ES-I3 (cell line): ENCODE measurements around the gene WNK2.
A peak's percentile ranks its signal among the peaks of the same experiment; 100 is the strongest.
"Not testable (repeated sequence)": the region's sequence is repeated elsewhere in the genome, so short reads cannot be mapped to it uniquely, and the experiment has no call there.

Experiments used
- H3K36me3 ChIP-seq: 2 replicates; pipeline ENCODE4 v1.6.1; 2013; ENCODE audit warnings: mild to moderate bottlenecking, low read length, control low read depth, moderate library complexity; ENCODE audit not compliant: insufficient read depth
- H3K4me1 ChIP-seq: 2 replicates; pipeline ENCODE4 v1.6.1; 2013; ENCODE audit warnings: mild to moderate bottlenecking, control low read depth, low read length; ENCODE audit not compliant: insufficient read depth
- H3K9ac ChIP-seq: 2 replicates; pipeline ENCODE4 v1.6.1; 2013; ENCODE audit warnings: low read depth, mild to moderate bottlenecking, low read length, moderate library complexity
- H3K9me3 ChIP-seq: 2 replicates; pipeline ENCODE4 v1.6.1; 2013; ENCODE audit warnings: mild to moderate bottlenecking, low read length, moderate library complexity; ENCODE audit not compliant: control insufficient read depth, insufficient read depth

Gene WNK2

DNA sequence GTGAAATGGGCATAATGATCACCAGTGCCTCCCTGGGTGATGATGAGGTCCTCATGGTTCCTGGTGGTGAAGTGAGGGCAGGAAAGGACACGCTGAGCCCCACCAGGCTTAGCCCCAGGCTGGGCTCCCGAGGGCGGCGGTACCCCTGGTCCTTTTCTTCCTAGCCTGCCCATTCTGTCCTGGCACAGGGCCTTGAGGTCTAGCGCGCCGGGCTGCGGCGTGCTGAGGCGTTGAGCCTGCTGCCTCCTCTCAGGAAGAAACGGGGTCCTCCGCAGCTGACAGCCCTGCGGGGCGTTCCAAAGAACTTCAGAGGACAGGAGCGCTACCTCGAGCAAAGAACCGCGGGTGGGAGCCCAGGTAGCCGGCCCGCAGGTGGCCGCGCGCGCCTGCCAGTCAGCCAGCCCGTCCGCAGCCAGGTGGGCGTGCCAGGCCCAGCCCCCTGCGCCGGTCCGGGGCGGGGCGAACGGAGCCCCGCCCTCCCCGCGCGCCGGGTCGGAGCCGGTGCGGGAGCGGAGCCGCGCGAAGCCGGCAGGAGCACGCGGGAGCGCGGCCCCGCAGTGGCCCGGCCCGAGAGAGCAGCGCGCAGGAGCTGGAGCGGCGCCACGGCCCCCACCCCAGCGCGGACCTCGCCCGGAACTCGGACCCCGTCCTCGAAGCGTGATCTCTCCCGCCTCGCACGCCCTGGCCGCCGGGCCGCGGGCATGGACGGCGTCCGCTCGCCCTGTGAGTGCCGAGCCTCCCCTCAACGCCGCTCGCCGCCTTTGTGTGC is at the start of gene WNK2:
WNK2 (plus strand) TSS at position 477 of the 769 bp plus-strand sequence. CDS start 791 bp downstream, outside the sequence.
- peaks cover 3% of the 10 kb centered on the region; the same call in 1 of the 2 replicates for H3K4me1 ChIP-seq
- H3K9ac ChIP-seq: peak within 1 kb of the TSS; percentile 73
- H3K9me3 ChIP-seq: no peaks in the 10 kb centered on the region
- no peaks in the 10 kb centered on the region for H3K36me3 ChIP-seq

DNA sequence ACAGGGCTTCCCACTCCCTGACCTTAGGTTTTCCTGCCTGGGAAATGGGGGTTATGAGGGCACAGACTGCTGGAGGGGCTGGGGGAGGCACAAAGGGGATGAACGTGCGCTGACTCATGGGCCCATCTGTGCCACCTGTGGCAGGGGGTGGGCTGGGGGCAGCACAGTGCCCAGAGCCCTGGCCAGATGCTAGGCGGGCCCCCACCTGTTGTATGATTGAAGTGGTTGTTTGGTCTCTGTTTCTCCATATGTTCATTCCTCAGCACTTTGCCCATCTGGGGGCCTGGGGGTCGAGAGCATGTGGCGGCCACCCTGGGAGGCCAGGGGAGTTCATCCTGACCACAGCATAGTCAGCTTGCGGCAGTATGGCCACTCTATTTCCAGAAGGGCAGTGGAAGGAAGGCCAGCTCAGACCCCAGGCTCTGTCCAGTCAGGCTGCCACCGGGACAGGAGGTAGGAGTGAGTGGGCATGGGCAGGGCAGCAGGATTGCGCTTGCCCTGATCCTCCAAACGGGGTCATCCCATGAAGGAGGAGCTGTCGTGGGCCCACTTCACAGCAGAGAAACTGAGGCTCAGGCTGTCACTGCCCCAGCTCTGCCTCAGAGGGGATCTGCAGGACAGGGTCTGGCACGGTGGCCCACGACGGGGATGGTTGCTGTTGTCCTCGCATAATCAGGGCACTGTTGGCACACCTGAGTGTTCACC is 49.0 kb upstream of the WNK2 start:
- peak overlapping the region; percentile 71 for H3K9ac ChIP-seq
- peaks cover 5% of the 10 kb centered on the region; the same call in 1 of the 2 replicates for H3K4me1 ChIP-seq
- no peaks in the 10 kb centered on the region for H3K9me3 ChIP-seq

DNA sequence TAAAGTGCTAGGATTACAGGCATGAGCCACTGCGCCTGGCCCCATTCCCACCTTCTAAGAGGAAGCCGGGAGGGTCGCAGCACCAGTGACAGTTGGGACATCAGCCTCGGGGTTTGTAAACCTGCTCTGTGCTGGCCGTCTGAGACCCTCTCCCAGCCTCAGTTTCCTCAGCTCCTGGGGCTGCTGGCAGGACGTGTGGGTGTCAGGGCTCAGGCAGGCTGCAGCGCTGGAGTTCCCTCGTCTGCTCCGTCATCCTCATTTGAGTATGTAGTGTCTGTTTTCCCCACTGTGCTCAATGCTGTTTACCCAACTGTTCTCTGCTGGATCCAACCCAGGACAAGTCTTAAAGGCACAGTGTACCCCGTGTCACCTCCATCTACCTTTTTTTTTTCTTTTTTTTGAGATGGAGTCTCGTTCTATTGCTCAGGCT is 47.9 kb upstream of the WNK2 start:
- no peaks in the 10 kb centered on the region for H3K36me3 ChIP-seq
- peaks cover 5% of the 10 kb centered on the region; the same call in 1 of the 2 replicates for H3K4me1 ChIP-seq
- no peaks in the 10 kb centered on the region for H3K9me3 ChIP-seq
- H3K9ac ChIP-seq: no peak overlapping the region

More for the DNA sequence above, 49.0 kb upstream of the WNK2 start:
- H3K36me3 ChIP-seq: no peaks in the 10 kb centered on the region

DNA sequence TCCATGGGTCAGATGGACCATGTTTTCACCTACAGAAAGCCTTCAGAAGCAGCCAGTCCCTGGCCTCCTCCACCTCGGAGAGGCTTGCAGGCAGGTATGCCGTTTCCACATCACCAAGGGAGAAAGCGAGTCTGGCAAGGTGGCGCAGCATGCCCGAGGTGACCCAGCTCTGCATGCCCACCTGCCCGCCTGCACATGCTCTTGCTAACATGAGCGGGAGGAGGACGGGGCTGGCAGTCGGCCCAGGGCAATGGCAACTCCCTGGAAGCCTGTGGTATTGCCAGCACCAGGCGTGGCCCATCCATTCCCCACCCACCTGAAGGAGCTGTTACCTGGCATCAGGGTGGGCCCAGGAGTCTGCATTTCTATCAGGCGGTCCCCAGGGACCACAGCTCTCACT is 46.6 kb upstream of the WNK2 start:
- no peaks in the 10 kb centered on the region; the same call in 1 of the 2 replicates for H3K4me1 ChIP-seq
- no peaks in the 10 kb centered on the region for H3K9me3 ChIP-seq
- H3K9ac ChIP-seq: no peak overlapping the region
- no peaks in the 10 kb centered on the region for H3K36me3 ChIP-seq

DNA sequence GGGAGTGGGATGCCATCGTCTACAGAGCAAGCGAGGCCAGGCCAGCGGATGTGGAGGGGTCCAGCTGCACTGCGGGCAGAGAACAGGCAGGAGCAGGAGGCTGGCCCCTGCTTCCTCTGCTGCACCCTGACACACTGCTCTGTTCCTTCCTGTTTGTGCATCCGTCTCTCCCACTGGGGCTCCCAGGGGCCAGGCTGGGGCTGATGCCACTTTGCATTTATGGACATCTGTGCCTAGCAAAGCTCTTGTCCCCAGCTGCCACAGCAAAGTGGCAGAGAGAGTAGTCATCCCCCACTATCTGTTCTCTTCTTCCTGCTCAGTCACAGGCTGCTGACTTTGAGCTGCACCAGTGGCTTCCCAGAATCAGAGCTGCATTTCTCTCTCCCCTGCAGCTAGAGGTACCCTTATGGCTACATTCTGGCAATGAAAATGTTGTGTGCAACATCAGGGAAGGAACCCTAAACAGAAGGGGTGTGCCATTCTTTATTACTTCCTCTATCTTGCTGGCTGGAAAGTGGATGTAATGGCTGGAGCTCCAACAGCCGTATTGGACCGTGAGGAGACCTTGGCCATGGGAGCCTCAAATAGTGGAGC is 45.7 kb upstream of the WNK2 start:
- Histone ChIP-seq H3K9ac (no peak overlapping the region), H3K9me3 (no peaks in the 10 kb centered on the region), H3K4me1 (no peaks in the 10 kb centered on the region; the same call in 1 of the 2 replicates), H3K36me3 (no peaks in the 10 kb centered on the region)

DNA sequence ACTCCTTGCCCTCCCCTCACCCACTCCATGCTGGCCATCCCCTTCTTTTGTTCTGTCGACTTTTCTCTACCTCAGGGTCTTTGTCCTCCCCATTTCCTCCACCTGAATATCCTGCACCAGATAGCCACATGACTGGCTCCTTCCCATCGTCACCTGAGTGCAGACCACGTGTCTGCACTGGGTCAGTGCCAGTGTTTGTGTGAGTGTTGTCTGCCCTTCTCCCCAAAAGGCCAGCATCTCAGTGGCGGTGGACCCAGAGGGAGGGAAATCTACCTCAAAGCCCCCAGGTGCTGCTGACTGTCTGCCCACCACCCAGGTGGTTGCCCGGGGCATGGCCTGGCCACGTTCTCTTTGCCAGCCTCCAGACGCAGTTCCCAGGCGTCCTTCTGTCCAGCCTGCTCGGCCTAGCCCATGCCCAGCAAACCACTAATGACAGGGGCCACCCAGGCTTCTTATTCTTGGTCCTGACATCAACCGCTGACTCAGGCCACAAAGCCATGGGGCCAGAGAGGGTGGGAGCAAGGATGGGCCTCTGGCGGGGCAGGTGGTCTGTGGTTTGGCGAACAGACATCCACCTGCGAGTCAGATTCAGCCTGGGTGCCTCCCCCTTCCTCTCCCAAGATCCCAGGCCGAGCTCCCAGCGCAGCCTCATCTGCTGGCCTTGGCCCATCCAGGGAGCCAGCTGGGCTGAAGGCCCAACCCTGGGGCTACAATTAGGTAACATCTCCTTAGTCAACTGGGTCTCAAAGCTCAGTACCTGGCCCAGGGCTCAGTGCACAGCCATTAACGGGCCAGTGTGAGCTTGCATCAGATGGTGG is 44.4 kb upstream of the WNK2 start:
- no peak overlapping the region for H3K9ac ChIP-seq

DNA sequence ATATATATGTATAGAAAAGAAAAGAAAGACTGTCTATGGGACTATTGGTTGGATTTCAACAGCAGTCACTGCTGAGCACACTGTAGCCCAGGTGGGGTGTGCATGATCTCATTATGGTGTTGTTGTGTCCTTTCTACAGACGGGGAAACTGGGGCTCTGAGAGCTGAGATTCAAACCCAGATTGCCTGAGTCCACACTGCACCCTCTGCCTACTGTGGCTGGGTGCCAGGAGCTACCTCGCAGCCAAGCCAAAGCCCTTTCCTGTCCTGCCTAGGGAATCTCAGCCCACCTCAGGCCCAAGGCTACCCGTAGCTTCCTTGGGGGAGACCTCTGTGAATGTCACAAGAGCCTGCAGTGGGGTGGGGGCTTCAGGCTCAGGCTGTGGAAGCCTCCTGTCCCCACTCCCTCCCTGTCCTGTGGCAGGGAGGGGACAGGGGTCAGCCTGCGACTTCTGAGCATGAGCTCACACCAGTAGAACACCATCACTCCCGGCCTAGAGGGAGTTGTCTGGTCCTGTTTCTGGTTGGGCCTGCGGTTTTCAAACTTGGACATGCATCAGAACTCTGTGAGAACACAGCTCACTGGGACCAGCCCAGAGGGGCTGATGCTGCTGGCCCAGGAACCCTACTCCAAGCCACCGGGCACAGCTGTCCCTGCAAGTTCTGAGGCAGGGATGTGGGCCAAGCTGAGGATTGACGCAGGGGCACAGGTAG is 42.0 kb upstream of the WNK2 start:
- H3K36me3 ChIP-seq: no peaks in the 10 kb centered on the region
- H3K9me3 ChIP-seq: no peaks in the 10 kb centered on the region
- H3K4me1 ChIP-seq: no peaks in the 10 kb centered on the region; the same call in 1 of the 2 replicates
- H3K9ac ChIP-seq: no peak overlapping the region

More for the DNA sequence above, 44.4 kb upstream of the WNK2 start:
- H3K36me3 ChIP-seq: no peaks in the 10 kb centered on the region
- no peaks in the 10 kb centered on the region for H3K9me3 ChIP-seq
- no peaks in the 10 kb centered on the region; the same call in 1 of the 2 replicates for H3K4me1 ChIP-seq

DNA sequence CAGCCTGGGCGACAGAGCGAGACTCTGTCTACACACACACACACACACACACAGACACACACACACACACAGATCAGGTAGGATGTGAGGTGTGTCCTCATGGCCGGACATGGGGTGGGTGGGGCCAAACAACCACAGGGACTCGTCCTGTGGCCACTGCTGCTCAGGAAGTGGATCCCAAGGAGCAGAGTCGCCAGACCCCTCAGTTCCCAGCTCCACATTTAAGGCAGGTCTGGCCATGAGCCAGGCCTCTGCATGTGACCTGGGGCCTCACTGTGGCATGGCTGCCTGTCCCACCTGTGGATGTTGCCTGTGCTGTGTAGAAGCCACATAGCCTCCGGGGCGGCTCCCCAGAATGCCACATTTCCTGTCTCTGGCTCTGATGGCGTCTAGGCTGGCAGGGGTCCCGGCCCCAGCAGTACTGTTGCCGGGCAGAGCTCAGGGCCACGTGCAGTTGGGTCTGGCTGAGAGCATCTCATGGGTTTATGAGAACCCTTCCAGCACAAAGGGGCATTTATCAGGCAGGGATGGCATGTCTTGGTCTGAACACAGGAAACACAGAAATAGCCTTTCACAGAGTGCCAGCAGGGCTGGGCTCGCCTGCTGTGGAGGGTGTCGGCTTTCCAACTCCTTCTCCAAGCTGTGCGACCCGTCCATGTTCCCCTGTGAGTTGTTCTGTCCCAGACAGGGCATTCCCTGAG is 40.0 kb upstream of the WNK2 start:
- no peak overlapping the region for H3K9ac ChIP-seq
- H3K9me3 ChIP-seq: no peaks in the 10 kb centered on the region
- no peaks in the 10 kb centered on the region for H3K36me3 ChIP-seq
- no peaks in the 10 kb centered on the region; the same call in 1 of the 2 replicates for H3K4me1 ChIP-seq

DNA sequence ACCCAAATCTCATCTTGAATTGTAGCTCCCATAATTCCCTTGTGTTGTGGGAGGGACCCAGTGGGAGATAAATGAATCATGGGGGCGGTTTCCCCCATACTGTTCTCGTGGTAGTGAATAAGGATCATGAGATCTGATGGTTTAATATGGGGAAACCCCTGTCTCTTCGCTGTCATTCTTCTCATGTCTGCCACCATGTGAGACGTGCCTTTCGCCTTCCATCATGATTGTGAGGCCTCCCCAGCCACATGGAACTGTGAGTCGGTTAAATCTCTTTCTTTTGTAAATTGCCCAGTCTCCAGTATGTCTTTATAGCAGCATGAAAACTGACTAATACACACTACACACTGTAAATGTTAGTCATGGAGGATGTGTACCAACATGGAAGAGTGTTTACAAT is 37.2 kb upstream of the WNK2 start:
- not testable (repeated sequence) for H3K4me1 ChIP-seq, H3K9me3 ChIP-seq, H3K36me3 ChIP-seq, H3K9ac ChIP-seq

DNA sequence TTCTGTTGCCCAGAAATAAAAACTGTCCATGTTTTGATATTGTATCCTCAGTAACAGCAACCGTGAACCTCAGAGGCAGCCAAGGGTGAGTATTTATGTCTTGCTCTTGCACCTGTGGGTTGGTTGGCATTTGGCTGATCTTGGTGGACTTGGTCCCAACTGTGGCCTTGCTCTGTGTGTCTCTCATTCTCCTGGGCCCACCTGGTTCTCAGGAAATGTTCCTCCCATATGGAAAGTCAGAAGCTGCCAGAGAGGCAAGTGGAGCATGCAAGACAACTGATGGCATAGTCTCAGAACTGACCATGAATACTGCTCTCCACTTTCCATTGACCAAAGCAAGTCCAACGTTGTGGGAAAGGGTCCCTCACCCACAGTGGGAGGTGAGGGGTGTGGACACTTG is 36.3 kb upstream of the WNK2 start:
- H3K9me3 ChIP-seq: no peaks in the 10 kb centered on the region
- H3K9ac ChIP-seq: no peak overlapping the region
- no peaks in the 10 kb centered on the region for H3K36me3 ChIP-seq
- no peaks in the 10 kb centered on the region; the same call in 1 of the 2 replicates for H3K4me1 ChIP-seq

DNA sequence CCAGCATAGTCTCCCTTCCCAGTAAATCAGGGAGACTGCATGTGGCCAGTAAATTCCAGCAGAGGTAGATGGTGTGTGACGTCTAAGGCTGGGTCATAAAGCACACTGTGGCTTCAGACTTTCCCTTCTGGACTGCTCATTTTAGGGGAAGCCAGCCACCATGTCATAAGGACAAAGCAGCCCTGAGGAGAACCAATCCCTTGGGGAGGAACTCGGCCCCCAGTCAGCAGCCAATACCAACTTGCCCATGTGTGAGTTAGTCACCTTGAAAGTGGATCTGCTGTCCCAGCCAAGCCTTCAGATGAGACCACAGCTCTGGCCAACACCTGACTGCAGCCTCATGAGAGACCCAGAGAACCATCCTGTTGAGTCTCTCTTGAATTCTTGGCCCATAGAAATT is 35.2 kb upstream of the WNK2 start:
- no peaks in the 10 kb centered on the region for H3K36me3 ChIP-seq
- H3K9ac ChIP-seq: no peak overlapping the region
- H3K9me3 ChIP-seq: no peaks in the 10 kb centered on the region
- no peaks in the 10 kb centered on the region; the same call in 1 of the 2 replicates for H3K4me1 ChIP-seq

DNA sequence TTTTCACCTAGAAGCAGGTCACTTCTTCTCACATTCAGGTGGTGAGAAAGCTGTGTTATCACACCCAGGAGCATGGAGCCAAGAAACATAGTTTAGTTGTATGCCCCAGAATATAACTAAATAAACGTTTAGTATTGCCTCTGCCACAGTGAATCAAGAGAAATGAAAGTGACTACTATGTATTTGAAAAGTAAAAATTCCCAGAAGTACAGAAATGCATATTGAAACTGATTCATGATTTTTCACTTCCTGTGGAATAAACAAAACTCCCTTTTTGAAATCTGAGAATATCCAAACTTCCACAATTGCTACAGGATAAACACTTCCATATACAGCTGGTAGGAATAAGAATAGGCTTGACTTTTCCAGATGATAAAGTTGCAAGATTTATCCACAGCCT is 34.6 kb upstream of the WNK2 start:
- Histone ChIP-seq H3K4me1 (no peaks in the 10 kb centered on the region; the same call in 1 of the 2 replicates), H3K36me3 (no peaks in the 10 kb centered on the region), H3K9me3 (no peaks in the 10 kb centered on the region), H3K9ac (no peak overlapping the region)
